H1 (cell line): ENCODE data around the gene PTCRA. TPM values are rescaled to one million over a fixed set of nuclear protein-coding genes. Genes with fewer than 3 reads are reported as not detected.

Experiments used
- CTCF ChIA-PET: fragments of 300-600 bp; sonication (Branson Sonifier 250); formaldehyde crosslinking; loops from one replicate; lab custom pipeline; 2021; ENCODE audit not compliant: partially characterized antibody; lab: Charles Lee
- POLR2A ChIA-PET: fragments of 300-600 bp; sonication (Branson Sonifier 250); formaldehyde crosslinking; loops from one replicate; lab custom pipeline; 2021; ENCODE audit warnings: inconsistent platforms; ENCODE audit not compliant: partially characterized antibody; lab: Charles Lee
- DNase-seq, 2 experiments: peaks; one replicate each; pipeline versions ENCODE4 v3.0.0 to v3.0.0-alpha.2; 2010 to 2022; ENCODE audit warnings: low spot score in 2 of 2, low read depth in 1 of 2, mixed read lengths in 1 of 2
- FAIRE-seq: peaks from 2 replicates; lab custom pipeline; 2011; peaks lifted over from hg19 to GRCh38; lab: Jason Lieb, UNC
- H2AFZ ChIP-seq: 2 replicates; pipeline ENCODE4 v1.8.1; 2012; ENCODE audit warnings: low read length, inconsistent platforms
- H2AK5ac ChIP-seq: 2 replicates; pipeline ENCODE4 v1.6.1; 2013; ENCODE audit warnings: low read depth, low read length
- H2BK120ac ChIP-seq: replicated peaks from 2 replicates; pipeline ENCODE3; 2013; ENCODE audit warnings: low read depth, low read length, inconsistent platforms
- H2BK12ac ChIP-seq: 2 replicates; pipeline ENCODE4 v1.6.1; 2013; ENCODE audit warnings: low read depth, low read length
- H2BK15ac ChIP-seq: 2 replicates; pipeline ENCODE4 v1.6.1; 2013; ENCODE audit warnings: low read length
- H2BK20ac ChIP-seq: 2 replicates; pipeline ENCODE4 v1.6.1; 2013; ENCODE audit warnings: low read length
- H2BK5ac ChIP-seq: 2 replicates; pipeline ENCODE4 v1.6.1; 2013; ENCODE audit warnings: low read depth, low read length
- H3K14ac ChIP-seq: 2 replicates; pipeline ENCODE4 v1.6.1; 2013; ENCODE audit warnings: inconsistent platforms; ENCODE audit not compliant: insufficient read length
- H3K18ac ChIP-seq: 2 replicates; pipeline ENCODE4 v1.6.1; 2013; ENCODE audit warnings: low read length; ENCODE audit errors: extremely low read depth
- H3K23ac ChIP-seq: 2 replicates; pipeline ENCODE4 v1.6.1; 2013; ENCODE audit warnings: inconsistent platforms; ENCODE audit not compliant: insufficient read length
- H3K23me2 ChIP-seq: 2 replicates; pipeline ENCODE4 v1.6.1; 2013; ENCODE audit warnings: low read depth, low read length
- H3K27ac ChIP-seq: 2 replicates; pipeline ENCODE4 v1.6.1; 2011; ENCODE audit warnings: low read depth, low read length, inconsistent platforms
- H3K27me3 ChIP-seq, 4 experiments: replicated peaks in 1 of 4; 1 replicate in 1 of 4; 2 replicates in 3 of 4; pipeline versions ENCODE4 v1.6.1 to v1.8.1; 2011 to 2013; ENCODE audit warnings: low read length in 3 of 4, mild to moderate bottlenecking in 3 of 4, inconsistent platforms in 2 of 4, mixed read lengths in 2 of 4, moderate library complexity in 1 of 4; ENCODE audit not compliant: control insufficient read depth in 3 of 4, insufficient read depth in 3 of 4; ENCODE audit errors: extremely low read depth in 1 of 4
- H3K36me3 ChIP-seq, 4 experiments: 2 replicates each; pipeline versions ENCODE4 v1.6.1 to v1.8.1; 2011 to 2013; ENCODE audit warnings: mild to moderate bottlenecking in 4 of 4, low read length in 3 of 4, moderate library complexity in 2 of 4, control low read depth in 1 of 4, inconsistent platforms in 1 of 4; ENCODE audit not compliant: insufficient read depth in 4 of 4, control insufficient read depth in 2 of 4
- H3K4ac ChIP-seq: replicated peaks from 2 replicates; pipeline ENCODE3; 2013; ENCODE audit warnings: low read length, low read depth, mixed read lengths, inconsistent platforms; ENCODE audit not compliant: insufficient read length
- H3K4me1 ChIP-seq, 4 experiments: replicated peaks in 1 of 4; 1 replicate in 1 of 4; 2 replicates in 3 of 4; pipeline versions ENCODE4 v1.6.1 to v1.8.1; 2011 to 2013; ENCODE audit warnings: low read length in 3 of 4, inconsistent platforms in 2 of 4, mixed read lengths in 1 of 4; ENCODE audit not compliant: insufficient read depth in 4 of 4, control insufficient read depth in 3 of 4
- H3K4me2 ChIP-seq, 2 experiments: 2 replicates each; pipeline versions ENCODE4 v1.6.1 to v1.8.1; 2011 to 2013; ENCODE audit warnings: low read depth in 2 of 2, low read length in 2 of 2, control low read depth in 1 of 2, inconsistent platforms in 1 of 2, mild to moderate bottlenecking in 1 of 2; ENCODE audit not compliant: insufficient read depth in 1 of 2
- H3K4me3 ChIP-seq, 4 experiments: fragments of 200-600, 300-600 bp in 1 of 4; sonication (generic), shearing (Covaris generic), sonication (Bioruptor Twin) in 1 of 4; 2 replicates each; pipeline versions ENCODE4 v1.5.1 to v1.8.1; 2011 to 2016; ENCODE audit warnings: low read length in 4 of 4, low read depth in 3 of 4, control low read depth in 2 of 4, inconsistent platforms in 2 of 4, mild to moderate bottlenecking in 2 of 4, mixed read lengths in 1 of 4, moderate library complexity in 1 of 4; ENCODE audit not compliant: insufficient read depth in 2 of 4; ENCODE audit errors: extremely low read depth in 1 of 4
- H3K56ac ChIP-seq: replicated peaks from 2 replicates; pipeline ENCODE3; 2013; ENCODE audit warnings: low read depth, mild to moderate bottlenecking, mixed read lengths, low read length, inconsistent platforms; ENCODE audit not compliant: insufficient read length
- H3K79me1 ChIP-seq: 2 replicates; pipeline ENCODE4 v1.6.1; 2013; ENCODE audit warnings: low read depth, low read length, control low read depth
- H3K79me2 ChIP-seq, 2 experiments: 2 replicates each; pipeline versions ENCODE4 v1.6.1 to v1.8.1; 2012 to 2013; ENCODE audit warnings: low read length in 2 of 2, mild to moderate bottlenecking in 2 of 2, inconsistent platforms in 1 of 2; ENCODE audit not compliant: insufficient read depth in 2 of 2, control insufficient read depth in 1 of 2
- H3K9ac ChIP-seq, 4 experiments: replicated peaks in 1 of 4; 1 replicate in 1 of 4; 2 replicates in 3 of 4; pipeline versions ENCODE4 v1.6.1 to v1.8.1; 2011 to 2013; ENCODE audit warnings: low read depth in 3 of 4, low read length in 3 of 4, control low read depth in 2 of 4, mild to moderate bottlenecking in 2 of 4, moderate library complexity in 2 of 4, inconsistent platforms in 1 of 4; ENCODE audit errors: extremely low read depth in 1 of 4
- H3K9me3 ChIP-seq, 2 experiments: 2 replicates each; pipeline versions ENCODE4 v1.6.1 to v1.8.1; 2012 to 2013; ENCODE audit warnings: mild to moderate bottlenecking in 2 of 2, moderate library complexity in 2 of 2, control low read depth in 1 of 2, inconsistent platforms in 1 of 2, low read depth in 1 of 2, low read length in 1 of 2, mixed read lengths in 1 of 2; ENCODE audit not compliant: insufficient read depth in 2 of 2
- H4K20me1 ChIP-seq, 2 experiments: replicated peaks in 1 of 2; 2 replicates each; pipeline versions ENCODE3 to v1.8.1; 2011 to 2013; ENCODE audit warnings: inconsistent platforms in 2 of 2, low read length in 2 of 2, mild to moderate bottlenecking in 1 of 2; ENCODE audit not compliant: insufficient read depth in 2 of 2, control insufficient read depth in 1 of 2
- H4K5ac ChIP-seq: 2 replicates; pipeline ENCODE4 v1.6.1; 2013; ENCODE audit warnings: low read length, low read depth, mixed read lengths, inconsistent platforms; ENCODE audit not compliant: insufficient read length
- H4K8ac ChIP-seq: 2 replicates; pipeline ENCODE4 v1.8.0; 2013; ENCODE audit warnings: mild to moderate bottlenecking, moderate library complexity, low read length, inconsistent platforms; ENCODE audit not compliant: insufficient read depth; ENCODE audit errors: extremely low read depth
- H4K91ac ChIP-seq: replicated peaks from 2 replicates; pipeline ENCODE3; 2013; ENCODE audit warnings: low read length, mixed read lengths, inconsistent platforms; ENCODE audit not compliant: insufficient read length
- CBX8 ChIP-seq: fragments of 300-800, 300-1000 bp; sonication (generic); IDR thresholded peaks from 2 replicates; pipeline ENCODE4 v1.7.1; 2016; ENCODE audit warnings: low read depth, low read length, borderline replicate concordance
- EP300 ChIP-seq, 2 experiments: IDR thresholded peaks; 1 replicate in 1 of 2; 2 replicates in 1 of 2; pipeline ENCODE4 v1.6.1; 2011 to 2012; ENCODE audit warnings: low read depth in 2 of 2, low read length in 2 of 2, mild to moderate bottlenecking in 2 of 2, borderline replicate concordance in 1 of 2, inconsistent platforms in 1 of 2, moderate library complexity in 1 of 2
- GABPA ChIP-seq: IDR thresholded peaks from 2 replicates; pipeline ENCODE4 v1.6.1; 2011; ENCODE audit warnings: mild to moderate bottlenecking, low read length, moderate library complexity, borderline replicate concordance; ENCODE audit not compliant: insufficient read depth
- KDM5A ChIP-seq: fragments of 200-600 bp; IDR thresholded peaks from 2 replicates; pipeline ENCODE4 v1.7.1; 2012; ENCODE audit warnings: mild to moderate bottlenecking, low read length, inconsistent platforms, mixed read lengths
- POU5F1 ChIP-seq: IDR thresholded peaks from 2 replicates; pipeline ENCODE4 v1.6.1; 2011; ENCODE audit warnings: low read depth, mild to moderate bottlenecking, low read length, moderate library complexity
- RFX5 ChIP-seq: IDR thresholded peaks from 2 replicates; pipeline ENCODE4 v1.6.1; 2011; ENCODE audit warnings: low read depth, low read length, improper control_type of control experiment, borderline replicate concordance
- RXRA ChIP-seq: IDR thresholded peaks from 2 replicates; pipeline ENCODE4 v1.6.1; 2011; ENCODE audit warnings: low read depth, mild to moderate bottlenecking, low read length, moderate library complexity; ENCODE audit not compliant: insufficient read depth
- SIX5 ChIP-seq: IDR thresholded peaks from 2 replicates; pipeline ENCODE4 v1.6.1; 2011; ENCODE audit warnings: mild to moderate bottlenecking, low read depth, low read length
- SP2 ChIP-seq: IDR thresholded peaks from 2 replicates; pipeline ENCODE4 v1.6.1; 2012; ENCODE audit warnings: mild to moderate bottlenecking, low read length, inconsistent platforms
- SP4 ChIP-seq: IDR thresholded peaks from 2 replicates; pipeline ENCODE4 v1.6.1; 2012; ENCODE audit warnings: low read length, inconsistent platforms
- ZNF274 ChIP-seq: IDR thresholded peaks from 2 replicates; pipeline ENCODE4 v1.7.0; 2012; ENCODE audit warnings: low read length, borderline replicate concordance; ENCODE audit errors: extremely low read depth
- WGBS, 2 experiments: shearing (Covaris generic) in 1 of 2; methylation state at CpG; one replicate each; pipeline versions ENCODE4 v1.1.6 to v1.1.7; 2013 to 2015; ENCODE audit warnings: low lambda C conversion rate in 2 of 2, mixed read lengths in 2 of 2, inconsistent platforms in 1 of 2, low coverage in 1 of 2, missing lambda C conversion rate in 1 of 2; ENCODE audit not compliant: insufficient replicate concordance in 2 of 2, insufficient coverage in 1 of 2, insufficient read length in 1 of 2; ENCODE audit errors: extremely low coverage in 1 of 2, missing lambda C conversion rate in 1 of 2; 5-methylcytosine and 5-hydroxymethylcytosine counted together
- polyA plus RNA-seq, 7 experiments: library from polyadenylated mRNA; depleted of rRNA in 3 of 7; stranded (reverse) in 5 of 7; unstranded in 2 of 7; fragments of >200 nt in 5 of 7; fragments of 200-250 nt in 2 of 7; gene quantifications; 1 replicate in 5 of 7; 2 replicates in 1 of 7; 4 replicates in 1 of 7; pipeline versions ENCODE4 v1.2.1 to v1.2.3, GENCODE V29; 2011 to 2013; ENCODE audit warnings: missing spikeins in 2 of 7, mixed read lengths in 2 of 7
- total RNA-seq: library from RNA; stranded (reverse); fragmentation: NEBNext Ultra II Directional; extraction: Animal tissue kit (Norgen Biotek cat#: 25700); gene quantifications from 2 replicates; pipeline ENCODE4 v1.2.1, GENCODE V29; 2021

Gene PTCRA
- total and polyA plus RNA-seq, 2 of the 8 experiments (the other 6 are each of a cell fraction or from before 2014, with no cell fraction given): not detected

- TF ChIP-seq RFX5 (no peak), EP300 (IDR thresholded peaks at IDR 0.05; ENCODE audit: borderline replicate concordance in 1 of 2, low read depth in 2 of 2, low read length in 2 of 2) (no peak), POU5F1 (no peak), KDM5A (no peak), ZNF274 (no peak), SIX5 (no peak), GABPA (no peak), CBX8 (no peak), SP4 (no peak), RXRA (no peak), SP2 (no peak)
- TF ChIP-seq, all 59 proteins: peak for 0
- 0 out of 2 replicates have a peak overlapping the region, but pooled peaks have one; percentile 11 for H2BK12ac ChIP-seq
- H2BK120ac ChIP-seq: no peak overlapping the region
- no peaks in the 10 kb centered on the region for H4K20me1 ChIP-seq
- no peak overlapping the region for H3K56ac ChIP-seq
- no peak overlapping the region for H4K8ac ChIP-seq
- no peak overlapping the region for H3K14ac ChIP-seq
- H2AFZ ChIP-seq: no peak overlapping the region
- ChIA-PET CTCF (interaction anchor here (0.5 to 4.2 kb wide), 7 partner anchors 8 to 1124 kb away, joined by 3 to 11 read pairs (median 3); no protein-coding TSS in a partner anchor), POLR2A (interaction anchor here (0.9 to 5.9 kb wide), 3 partner anchors 7 to 82 kb away, joined by 3 to 29 read pairs (median 11); partner anchors contain the start of genes CUL7, PEX6 and PPP2R5D)
- no peak overlapping the region for H3K9ac ChIP-seq
- H3K36me3 ChIP-seq: no peaks in the 10 kb centered on the region; a peak in 1 of 8 replicates
- FAIRE-seq (no peak), DNase-seq (no peak)
- no peaks in the 10 kb centered on the region for H3K23me2 ChIP-seq
- H3K4ac ChIP-seq: no peak overlapping the region
- H3K4me1 ChIP-seq: no peaks in the 10 kb centered on the region
- no peak overlapping the region for H2BK15ac ChIP-seq
- H3K4me3 ChIP-seq: no peak overlapping the region
- H3K27me3 ChIP-seq: no peaks in the 10 kb centered on the region
- 0 out of 2 replicates have a peak overlapping the region, but pooled peaks have one; percentile 35 for H2BK5ac ChIP-seq
- WGBS, 2 experiments: 85% methylated on average over 3 of the region's 3 CpGs; no CpG with 5 or more reads in 1 of the 2 experiments
- H3K4me2 ChIP-seq: no peak overlapping the region
- no peak overlapping the region for H2BK20ac ChIP-seq
- no peak overlapping the region for H3K18ac ChIP-seq
- no peaks in the 10 kb centered on the region for H3K79me2 ChIP-seq
- no peak overlapping the region for H3K23ac ChIP-seq
- H3K27ac ChIP-seq: no peak overlapping the region
- H4K91ac ChIP-seq: no peak overlapping the region
- H3K79me1 ChIP-seq: no peaks in the 10 kb centered on the region; the same call in none of the 2 replicates
- H2AK5ac ChIP-seq: no peak overlapping the region
- H3K9me3 ChIP-seq: no peaks in the 10 kb centered on the region
- no peak overlapping the region for H4K5ac ChIP-seq
Measured at GRCh38 chr6:42971746-42972327, 56.0 kb downstream of the PTCRA start.
